HG03558 (cell line): ENCODE measurements around the gene SLC35E4.
"Not testable (repeated sequence)": the region's sequence is repeated elsewhere in the genome, so short reads cannot be mapped to it uniquely, and the experiment has no call there.

Source experiments
- ATAC-seq: cut with Tn5 transposase; IDR thresholded peaks from one replicate; pipeline ENCODE4 v1.9.1; 2021; ENCODE audit warnings: moderate number of reproducible peaks; ENCODE audit not compliant: unreplicated experiment; ENCODE audit errors: extremely low read depth

The SLC35E4 gene

DNA sequence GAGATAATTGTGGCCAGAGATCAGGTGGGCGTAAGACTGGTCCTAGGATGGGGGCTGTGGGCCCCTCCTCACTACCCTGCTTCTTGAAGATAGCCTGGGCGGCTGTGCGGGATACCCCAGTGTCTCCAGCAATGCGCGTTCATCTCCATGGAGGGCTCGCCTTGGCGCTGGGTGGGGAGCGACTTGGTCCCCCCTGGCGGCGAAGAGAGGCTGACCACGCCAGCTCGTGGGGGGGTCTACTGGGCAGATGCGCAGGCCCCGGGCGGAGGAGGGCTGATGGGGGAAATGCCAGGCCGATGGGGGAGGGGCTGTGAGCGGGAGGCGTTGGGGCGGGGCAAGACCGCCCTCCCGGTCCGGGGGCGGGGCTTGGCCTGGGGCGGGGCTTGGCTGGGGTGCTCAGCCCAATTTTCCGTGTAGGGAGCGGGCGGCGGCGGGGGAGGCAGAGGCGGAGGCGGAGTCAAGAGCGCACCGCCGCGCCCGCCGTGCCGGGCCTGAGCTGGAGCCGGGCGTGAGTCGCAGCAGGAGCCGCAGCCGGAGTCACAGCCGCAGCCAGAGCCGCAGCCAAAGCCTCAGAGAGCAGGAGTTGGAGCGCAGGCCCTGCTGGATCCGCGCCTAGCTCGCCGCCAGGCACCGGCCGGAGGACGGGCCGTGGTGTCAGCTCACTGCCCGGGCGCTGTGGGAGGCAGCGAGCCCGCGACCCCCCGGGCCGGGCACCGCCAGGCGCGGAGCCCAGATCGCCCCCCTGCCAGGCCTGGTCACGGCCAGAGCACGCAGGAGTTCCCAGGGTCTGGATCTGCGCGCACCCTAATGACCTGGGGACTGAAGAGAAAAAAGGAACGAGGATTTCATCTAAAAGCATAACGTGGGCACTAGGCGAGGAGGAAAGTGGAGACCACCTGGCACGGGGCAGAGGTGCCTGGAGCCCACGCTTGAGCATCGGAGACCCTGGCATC lies at the start of gene SLC35E4:
TSS of gene SLC35E4 (plus strand) at position 509 of the 953 bp plus-strand sequence. CDS start 670 bp downstream, outside the sequence.
- ATAC-seq, result no peak

- ATAC-seq, result no peak
These were observed 49.2 kb upstream of the SLC35E4 start for GRCh38 chr22:30586414-30586813.

DNA sequence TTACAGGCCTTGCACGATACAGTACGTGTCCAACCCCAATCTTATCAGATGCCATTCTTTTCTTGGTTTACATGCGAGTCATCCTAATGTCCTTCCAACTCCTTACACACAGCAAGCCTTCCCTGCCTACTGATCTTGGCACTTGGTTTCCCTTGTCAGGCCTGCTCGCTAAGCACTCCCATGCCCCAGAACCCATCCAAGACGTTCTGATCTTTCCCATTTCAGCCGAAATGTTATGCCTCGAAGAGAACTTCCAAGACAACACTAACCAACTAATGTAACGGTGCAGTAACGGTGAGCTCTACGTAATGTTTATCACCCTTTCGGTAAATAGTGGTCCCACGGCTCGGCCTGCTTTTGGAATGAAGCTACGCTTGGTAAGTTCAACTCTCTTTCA lies 44.4 kb upstream of the SLC35E4 start:
- ATAC-seq, result no peak

GRCh38 chr22:30591588-30592359 lies 43.8 kb upstream of the SLC35E4 start, which contains the start of gene PES1:
Gene PES1, minus strand, starts transcription at chr22:30591910. Its CDS starts 77 bp downstream, at chr22:30591833.
- peak; percentile 89 for ATAC-seq

- ATAC-seq, result not testable (repeated sequence)
These were observed 43.2 kb upstream of the SLC35E4 start for GRCh38 chr22:30592360-30592713.

DNA sequence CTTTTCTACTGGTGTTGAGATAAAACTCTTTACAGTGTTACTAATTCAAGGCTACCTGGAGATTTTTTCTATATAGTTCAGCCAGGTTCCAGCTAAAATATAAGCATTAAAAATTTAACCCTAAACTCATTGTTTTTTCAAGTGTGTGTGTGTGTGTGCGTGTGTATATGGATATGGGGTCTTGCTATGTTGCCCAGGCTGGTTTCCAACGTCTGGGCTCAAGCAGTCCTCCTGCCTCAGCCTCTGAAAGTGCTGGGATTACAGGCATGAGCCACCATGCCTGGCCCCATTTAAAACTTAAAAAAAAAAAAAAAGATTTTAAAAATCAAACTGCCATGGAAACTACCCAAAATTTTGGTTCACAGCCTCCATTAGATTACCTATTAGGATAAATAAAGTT lies 39.4 kb upstream of the SLC35E4 start:
- no peak for ATAC-seq

- ATAC-seq, result no peak
These were observed 38.7 kb upstream of the SLC35E4 start for GRCh38 chr22:30596886-30597285.

- ATAC-seq, result no peak
These were observed 36.6 kb upstream of the SLC35E4 start for GRCh38 chr22:30598986-30599385.

- no peak for ATAC-seq
These were observed 34.7 kb upstream of the SLC35E4 start for GRCh38 chr22:30600921-30601320.

- no peak for ATAC-seq
These were observed 34.1 kb upstream of the SLC35E4 start for GRCh38 chr22:30601464-30601863.

DNA sequence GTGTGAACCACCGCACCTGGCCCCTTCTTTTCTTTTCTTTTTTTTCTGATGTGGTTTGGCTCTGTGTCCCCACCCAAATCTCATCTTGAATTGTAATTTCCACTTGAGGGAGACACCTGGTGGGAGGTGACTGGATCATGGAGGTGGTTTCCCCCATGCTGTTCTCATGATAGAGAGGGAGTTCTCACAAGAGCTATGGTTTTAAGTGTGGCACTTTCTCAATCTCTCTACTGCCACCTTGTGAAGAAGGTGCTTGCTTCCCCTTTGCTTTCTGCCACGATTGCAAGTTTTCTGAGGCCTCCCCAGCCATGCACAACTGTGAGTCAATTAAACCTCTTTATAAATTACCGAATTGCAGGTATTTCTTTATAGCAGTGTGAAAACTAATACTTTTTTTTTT lies 33.5 kb upstream of the SLC35E4 start:
- ATAC-seq, result no peak

- no peak for ATAC-seq
These were observed 31.8 kb upstream of the SLC35E4 start for GRCh38 chr22:30603801-30604200.

- no peak for ATAC-seq
These were observed 30.9 kb upstream of the SLC35E4 start for GRCh38 chr22:30604723-30605122.

DNA sequence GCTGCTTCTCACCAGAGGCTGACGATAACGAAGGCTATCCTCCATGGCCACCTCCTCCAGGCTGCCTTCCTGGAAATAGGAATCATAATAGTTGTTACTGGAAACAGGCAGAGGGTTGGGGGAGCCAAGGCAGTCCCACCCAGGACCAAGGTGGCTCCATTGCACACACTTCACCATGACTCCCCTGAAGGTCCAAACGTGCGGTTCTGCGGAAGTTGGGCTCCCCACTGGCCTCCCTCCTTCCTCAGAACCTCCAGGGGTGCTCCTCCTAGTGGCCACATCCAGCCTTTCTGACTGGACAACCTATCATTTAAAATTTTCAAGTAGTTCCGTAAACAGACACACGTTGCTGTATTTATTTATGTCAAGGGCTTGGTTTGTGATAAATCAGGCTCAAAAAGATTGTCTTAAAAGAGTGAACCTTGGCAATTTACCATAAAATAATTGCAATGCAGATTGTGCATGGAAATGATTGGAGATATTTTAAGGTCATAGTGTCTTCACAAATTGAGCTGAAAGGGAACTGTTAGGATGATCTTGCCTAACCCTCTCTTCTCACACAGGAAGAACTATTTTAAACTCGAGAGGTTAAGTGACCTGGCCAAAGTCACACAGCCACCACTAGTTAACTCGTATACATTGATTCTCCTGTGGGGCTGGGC lies 30.0 kb upstream of the SLC35E4 start:
- ATAC-seq, result no peak

GRCh38 chr22:30606455-30607299 lies 28.9 kb upstream of the SLC35E4 start, which contains the start of gene TCN2:
Gene TCN2, plus strand, starts transcription at chr22:30607174. Its CDS starts 158 bp downstream, at chr22:30607332.
- ATAC-seq, result no peak

GRCh38 chr22:30607300-30607930 lies 28.2 kb upstream of the SLC35E4 start:
- no peak for ATAC-seq

GRCh38 chr22:30607939-30608338 lies 27.6 kb upstream of the SLC35E4 start:
- no peak for ATAC-seq

- no peak for ATAC-seq
These were observed 26.1 kb upstream of the SLC35E4 start for GRCh38 chr22:30609260-30610185.
